IMR-90 (cell line): ENCODE measurements around the gene CTNNBIP1. TPM values are rescaled to one million over a fixed set of nuclear protein-coding genes. Genes with fewer than 3 reads are reported as not detected.

Experiments used
- ATAC-seq: fragments of 200-7000 bp; cut with Tn5 transposase; 2 replicates; pipeline ENCODE4 v1.9.1; 2020; ENCODE audit warnings: low read depth, mild to moderate bottlenecking, moderate library complexity
- BruUV-seq: library from RNA; stranded (reverse); fragments of 400-500 nt; replicated peaks from 2 replicates; lab custom pipeline; 2021; lab: Mats Ljungman, UMichigan
- CTCF ChIA-PET: fragments of 300-600 bp; formaldehyde crosslinking; extraction: SDS; loops from one replicate; lab custom pipeline; 2021; ENCODE audit warnings: antibody characterized with exemption; lab: Yijun Ruan, JAX
- POLR2A ChIA-PET: fragments of 300-600 bp; sonication (Branson Sonifier 250); formaldehyde crosslinking; loops from one replicate; lab custom pipeline; 2022; ENCODE audit warnings: antibody characterized with exemption; ENCODE audit not compliant: unreplicated experiment; lab: Charles Lee
- DNase-seq: peaks from one replicate; pipeline ENCODE4 v3.0.0; 2013
- H2AFZ ChIP-seq: replicated peaks from 2 replicates; pipeline ENCODE3; 2013; ENCODE audit warnings: low read length, mild to moderate bottlenecking; ENCODE audit not compliant: poor library complexity
- H2AK5ac ChIP-seq: 2 replicates; pipeline ENCODE4 v1.6.1; 2013; ENCODE audit warnings: low read depth, low read length, inconsistent platforms
- H2AK9ac ChIP-seq: replicated peaks from 2 replicates; pipeline ENCODE3; 2013; ENCODE audit warnings: mild to moderate bottlenecking, low read depth, low read length, moderate library complexity; ENCODE audit not compliant: poor library complexity
- H2BK120ac ChIP-seq: 2 replicates; pipeline ENCODE4 v1.6.1; 2013; ENCODE audit warnings: low read depth, low read length, inconsistent platforms
- H2BK15ac ChIP-seq: 3 replicates; pipeline ENCODE4 v1.6.1; 2013; ENCODE audit warnings: low read depth, low read length, inconsistent platforms
- H2BK20ac ChIP-seq: 2 replicates; pipeline ENCODE4 v1.6.1; 2013; ENCODE audit warnings: low read depth, mild to moderate bottlenecking, inconsistent platforms, low read length, moderate library complexity
- H2BK5ac ChIP-seq: 2 replicates; pipeline ENCODE4 v1.6.1; 2013; ENCODE audit warnings: mild to moderate bottlenecking, low read depth, low read length, inconsistent platforms; ENCODE audit not compliant: poor library complexity, severe bottlenecking
- H3K14ac ChIP-seq: replicated peaks from 2 replicates; pipeline ENCODE4 v1.6.1; 2013; ENCODE audit warnings: low read depth, low read length, inconsistent platforms
- H3K18ac ChIP-seq: 2 replicates; pipeline ENCODE4 v1.6.1; 2013; ENCODE audit warnings: low read depth, low read length, control low read depth
- H3K23ac ChIP-seq: 2 replicates; pipeline ENCODE4 v1.6.1; 2013; ENCODE audit warnings: low read depth, low read length, inconsistent platforms
- H3K27ac ChIP-seq: 2 replicates; pipeline ENCODE4 v1.5.1; 2013; ENCODE audit warnings: mild to moderate bottlenecking, control low read depth, low read length; ENCODE audit not compliant: insufficient read depth
- H3K27me3 ChIP-seq: 2 replicates; pipeline ENCODE4 v1.6.1; 2013; ENCODE audit warnings: low read length; ENCODE audit not compliant: control insufficient read depth, insufficient read depth
- H3K36me3 ChIP-seq: 2 replicates; pipeline ENCODE4 v1.6.1; 2013; ENCODE audit warnings: low read length, mixed read lengths; ENCODE audit not compliant: control insufficient read depth, insufficient read depth
- H3K4ac ChIP-seq: 2 replicates; pipeline ENCODE4 v1.6.1; 2013; ENCODE audit warnings: low read depth, low read length, inconsistent platforms
- H3K4me1 ChIP-seq: 2 replicates; pipeline ENCODE4 v1.6.1; 2013; ENCODE audit warnings: low read length, mixed read lengths; ENCODE audit not compliant: control insufficient read depth, insufficient read depth
- H3K4me2 ChIP-seq: 2 replicates; pipeline ENCODE4 v1.6.1; 2013; ENCODE audit warnings: low read depth, mild to moderate bottlenecking, control low read depth, low read length, moderate library complexity
- H3K4me3 ChIP-seq: 2 replicates; pipeline ENCODE4 v1.5.1; 2013; ENCODE audit warnings: low read depth, mild to moderate bottlenecking, control low read depth, low read length, moderate library complexity; ENCODE audit not compliant: insufficient read depth
- H3K56ac ChIP-seq: 2 replicates; pipeline ENCODE4 v1.6.1; 2013; ENCODE audit warnings: low read length, inconsistent platforms; ENCODE audit not compliant: insufficient read depth; ENCODE audit errors: extremely low read depth
- H3K79me1 ChIP-seq, 2 experiments: 2 replicates each; pipeline ENCODE4 v1.6.1; 2013; ENCODE audit warnings: low read length in 2 of 2, inconsistent platforms in 1 of 2, low read depth in 1 of 2
- H3K9ac ChIP-seq: 2 replicates; pipeline ENCODE4 v1.6.1; 2013; ENCODE audit warnings: low read depth, low read length, control low read depth
- H3K9me1 ChIP-seq: 2 replicates; pipeline ENCODE4 v1.6.1; 2013; ENCODE audit warnings: low read length, inconsistent platforms; ENCODE audit not compliant: insufficient read depth
- H3K9me3 ChIP-seq: 2 replicates; pipeline ENCODE4 v1.6.1; 2013; ENCODE audit warnings: low read length; ENCODE audit not compliant: control insufficient read depth, insufficient read depth
- H4K20me1 ChIP-seq: 2 replicates; pipeline ENCODE4 v1.6.1; 2013; ENCODE audit warnings: low read length, inconsistent platforms; ENCODE audit not compliant: insufficient read depth
- H4K5ac ChIP-seq: 2 replicates; pipeline ENCODE4 v1.6.1; 2013; ENCODE audit warnings: mild to moderate bottlenecking, low read depth, low read length, control low read depth
- H4K8ac ChIP-seq, 2 experiments: 2 replicates each; pipeline ENCODE4 v1.6.1; 2013; ENCODE audit warnings: low read depth in 2 of 2, low read length in 2 of 2, control low read depth in 1 of 2, inconsistent platforms in 1 of 2
- H4K91ac ChIP-seq: 2 replicates; pipeline ENCODE4 v1.6.1; 2013; ENCODE audit warnings: low read depth, low read length, inconsistent platforms; ENCODE audit not compliant: insufficient read depth
- BHLHE40 ChIP-seq: fragments of 150-350 bp; IDR thresholded peaks from 2 replicates; pipeline ENCODE4 v1.6.1; 2016; ENCODE audit warnings: mild to moderate bottlenecking, low read depth, low read length
- CEBPB ChIP-seq: IDR thresholded peaks from 2 replicates; pipeline ENCODE4 v1.6.1; 2012; ENCODE audit warnings: low read depth, low read length, improper control_type of control experiment
- CHD1 ChIP-seq: IDR thresholded peaks from 2 replicates; pipeline ENCODE4 v1.6.1; 2012; ENCODE audit warnings: low read depth, low read length, improper control_type of control experiment
- CTCF ChIP-seq: conservative IDR thresholded peaks from 2 replicates; pipeline ENCODE4 v1.5.1; 2012; ENCODE audit warnings: mild to moderate bottlenecking, low read depth, low read length, improper control_type of control experiment
- ELK1 ChIP-seq: fragments of 150-350 bp; IDR thresholded peaks from 2 replicates; pipeline ENCODE4 v1.6.1; 2016; ENCODE audit warnings: low read depth, mild to moderate bottlenecking, low read length, moderate library complexity, borderline replicate concordance
- FOS ChIP-seq: fragments of 150-350 bp; IDR thresholded peaks from 2 replicates; pipeline ENCODE4 v1.6.1; 2016; ENCODE audit warnings: low read depth, low read length
- MAFK ChIP-seq: IDR thresholded peaks from 2 replicates; pipeline ENCODE4 v1.6.1; 2012; ENCODE audit warnings: low read depth, low read length, improper control_type of control experiment
- MAZ ChIP-seq: IDR thresholded peaks from 2 replicates; pipeline ENCODE4 v1.6.1; 2012; ENCODE audit warnings: low read depth, mild to moderate bottlenecking, low read length, improper control_type of control experiment, moderate library complexity, borderline replicate concordance
- MXI1 ChIP-seq: IDR thresholded peaks from 2 replicates; pipeline ENCODE4 v1.6.1; 2012; ENCODE audit warnings: low read depth, mild to moderate bottlenecking, low read length, moderate library complexity, borderline replicate concordance
- NFE2L2 ChIP-seq: fragments of 150-350 bp; IDR thresholded peaks from 2 replicates; pipeline ENCODE4 v1.6.1; 2016; ENCODE audit warnings: low read depth, mild to moderate bottlenecking, low read length
- POLR2A ChIP-seq: IDR thresholded peaks from 2 replicates; pipeline ENCODE4 v1.6.1; 2012; ENCODE audit warnings: mild to moderate bottlenecking, low read depth, low read length
- RAD21 ChIP-seq: IDR thresholded peaks from 2 replicates; pipeline ENCODE4 v1.6.1; 2012; ENCODE audit warnings: low read length, improper control_type of control experiment
- RCOR1 ChIP-seq: IDR thresholded peaks from 2 replicates; pipeline ENCODE4 v1.6.1; 2012; ENCODE audit warnings: mild to moderate bottlenecking, low read length, improper control_type of control experiment; ENCODE audit not compliant: insufficient replicate concordance
- RFX5 ChIP-seq: IDR thresholded peaks from 2 replicates; pipeline ENCODE4 v1.8.0; 2012; ENCODE audit warnings: low read depth, mild to moderate bottlenecking, low read length, moderate library complexity
- SMC3 ChIP-seq: fragments of 150-350 bp; IDR thresholded peaks from 2 replicates; pipeline ENCODE4 v1.6.1; 2016; ENCODE audit warnings: low read depth, mild to moderate bottlenecking, antibody characterized with exemption, low read length, moderate library complexity
- USF2 ChIP-seq: fragments of 150-350 bp; IDR thresholded peaks from 2 replicates; pipeline ENCODE4 v1.6.1; 2017; ENCODE audit warnings: mild to moderate bottlenecking, antibody characterized with exemption, low read length, low read depth
- WGBS, 2 experiments: methylation state at CpG; one replicate each; pipeline versions ENCODE4 v1.1.5 to v1.1.7; 2013; ENCODE audit warnings: missing lambda C conversion rate in 2 of 2; ENCODE audit not compliant: insufficient read length in 1 of 2; ENCODE audit errors: extremely low coverage in 2 of 2; 5-methylcytosine and 5-hydroxymethylcytosine counted together
- dilution Hi-C: fragments of 300-500 bp; cut with HindIII; formaldehyde crosslinking; loops from one replicate; pipeline ENCODE4 v1.14.3; 2018; ENCODE audit warnings: low sequenced_read_pairs; ENCODE audit not compliant: unreplicated experiment
- in situ Hi-C: fragments of 300-500 bp; cut with MboI; formaldehyde crosslinking; loops from 3 replicates; pipeline ENCODE4 v1.14.3; 2019; ENCODE audit warnings: low sequenced_read_pairs, inconsistent platforms, mixed read lengths
- intact Hi-C: fragments of 100-400 bp; cut with micrococcal nuclease; formaldehyde crosslinking; loops from 2 replicates; pipeline ENCODE4 v1.10.0; 2022
- polyA plus RNA-seq, 3 experiments: library from polyadenylated mRNA; depleted of rRNA; stranded (reverse); fragments of >200 nt; gene quantifications; 2 replicates each; pipeline ENCODE4 v1.2.3, GENCODE V29; 2012; ENCODE audit warnings: low replicate concordance in 1 of 3
- total RNA-seq: library from RNA; depleted of rRNA; stranded (reverse); fragments of >200 nt; gene quantifications from 2 replicates; pipeline ENCODE4 v1.2.3, GENCODE V29; 2012

Gene CTNNBIP1
- total and polyA plus RNA-seq, 2 of the 4 experiments (the other 2 are of a cell fraction) = 24.7 to 28.5 TPM

- no peak overlapping the region for H3K18ac ChIP-seq
- peaks cover 8% of the 10 kb centered on the region for H3K4me1 ChIP-seq
- TF ChIP-seq RFX5 = no peak
- no peak for TF ChIP-seq BHLHE40
- TF ChIP-seq RAD21 = no peak
- no peak for TF ChIP-seq MAFK
- TF ChIP-seq SMC3 = no peak
- TF ChIP-seq CHD1 = no peak
- TF ChIP-seq MAZ = no peak
- TF ChIP-seq CEBPB = no peak
- TF ChIP-seq MXI1 = no peak
- TF ChIP-seq USF2 = no peak
- TF ChIP-seq ELK1 = no peak
- no peak for TF ChIP-seq NFE2L2
- no peak for TF ChIP-seq POLR2A
- no peak for TF ChIP-seq FOS
- no peak for TF ChIP-seq RCOR1
- TF ChIP-seq CTCF = no peak
- H4K8ac ChIP-seq = no peak overlapping the region
- in situ Hi-C loops = no loop called here
- peak; percentile 35; the same call in 1 of the 2 replicates for ATAC-seq
- peak overlapping the region; percentile 3 for H3K14ac ChIP-seq
- no peaks in the 10 kb centered on the region for H3K9me3 ChIP-seq
- H2BK5ac ChIP-seq = peak overlapping the region; percentile 21
- no peak overlapping the region; the same call in 1 of the 2 replicates for H2BK120ac ChIP-seq
- H4K20me1 ChIP-seq = no peaks in the 10 kb centered on the region; the same call in 1 of the 2 replicates
- H3K56ac ChIP-seq = no peak overlapping the region
- peak overlapping the region; percentile 24; the same call in 1 of the 2 replicates for H3K4ac ChIP-seq
- dilution Hi-C loops = no loop called here
- no peak overlapping the region for H3K27ac ChIP-seq
- H3K9ac ChIP-seq = no peak overlapping the region
- H2BK15ac ChIP-seq = peak overlapping the region; percentile 34; the same call in 1 of the 3 replicates
- 0 out of 2 replicates have a peak overlapping the region, but pooled peaks have one; percentile 7 for H2AK5ac ChIP-seq
- no peak overlapping the region for H4K5ac ChIP-seq
- H3K23ac ChIP-seq = peak overlapping the region; percentile 42; the same call in 1 of the 2 replicates
- BruUV-seq = no TSS peak
- H3K79me1 ChIP-seq = peaks cover 47 to 73% of the 10 kb centered on the region in 2 experiments
- peak overlapping the region; percentile 39 for H2AK9ac ChIP-seq
- H3K4me3 ChIP-seq = no peak overlapping the region
- no peaks in the 10 kb centered on the region for H3K27me3 ChIP-seq
- H4K91ac ChIP-seq = no peak overlapping the region
- H3K9me1 ChIP-seq = peaks cover 18% of the 10 kb centered on the region
- peak overlapping the region; percentile 16; the same call in 1 of the 2 replicates for H2BK20ac ChIP-seq
- no peak overlapping the region for H3K4me2 ChIP-seq
- WGBS, 2 experiments = no CpG with 5 or more reads among the region's 3 CpGs
- no peak overlapping the region for H2AFZ ChIP-seq
- DNase-seq = peak; percentile 54
- intact Hi-C loops = no loop called here
- ChIA-PET CTCF (interaction anchor here (0.7 kb wide), 1 partner anchor 13 kb away, joined by 3 read pairs; no protein-coding TSS in a partner anchor), POLR2A (interaction anchor here (0.5 kb wide), 1 partner anchor 46 kb away, joined by 4 read pairs; no protein-coding TSS in a partner anchor)
- no peaks in the 10 kb centered on the region for H3K36me3 ChIP-seq
These were observed 5.5 kb downstream of the CTNNBIP1 start for GRCh38 chr1:9904596-9904995.
